Bronchial epithelial cell (primary cell): Measurements from ENCODE around the gene HMCN2. TPM values are rescaled to one million over a fixed set of nuclear protein-coding genes. Genes with fewer than 3 reads are reported as not detected.

Experiments used
- DNase-seq: peaks from one replicate; pipeline ENCODE4 v3.0.0-alpha.2; 2010; ENCODE audit warnings: low read depth
- FAIRE-seq: peaks from 2 replicates; lab custom pipeline; 2011; peaks lifted over from hg19 to GRCh38; lab: Jason Lieb, UNC
- H3K27me3 ChIP-seq: 2 replicates; pipeline ENCODE4 v1.5.1; 2011; ENCODE audit warnings: low read length; ENCODE audit not compliant: control insufficient read depth, insufficient read depth
- H3K36me3 ChIP-seq: 2 replicates; pipeline ENCODE4 v1.5.1; 2011; ENCODE audit warnings: low read length; ENCODE audit not compliant: control insufficient read depth, insufficient read depth
- H3K4me3 ChIP-seq: 2 replicates; pipeline ENCODE4 v1.5.1; 2011; ENCODE audit warnings: mild to moderate bottlenecking, low read depth, low read length, control low read depth
- total RNA-seq: library from RNA; depleted of rRNA; stranded (reverse); fragments of >200 nt; gene quantifications from 2 replicates; pipeline ENCODE4 v1.2.1, GENCODE V29; 2014
- TF ChIP-seq, protein P1 (sequence below): IDR thresholded peaks from 2 replicates; pipeline ENCODE4 v1.5.1; 2011; ENCODE audit warnings: mild to moderate bottlenecking, moderate library complexity, low read length, control low read depth, inconsistent platforms; ENCODE audit not compliant: insufficient read depth, severe bottlenecking

The HMCN2 gene
- total RNA-seq, 1 donor from 2014 or later, result under 0.01 TPM

DNA sequence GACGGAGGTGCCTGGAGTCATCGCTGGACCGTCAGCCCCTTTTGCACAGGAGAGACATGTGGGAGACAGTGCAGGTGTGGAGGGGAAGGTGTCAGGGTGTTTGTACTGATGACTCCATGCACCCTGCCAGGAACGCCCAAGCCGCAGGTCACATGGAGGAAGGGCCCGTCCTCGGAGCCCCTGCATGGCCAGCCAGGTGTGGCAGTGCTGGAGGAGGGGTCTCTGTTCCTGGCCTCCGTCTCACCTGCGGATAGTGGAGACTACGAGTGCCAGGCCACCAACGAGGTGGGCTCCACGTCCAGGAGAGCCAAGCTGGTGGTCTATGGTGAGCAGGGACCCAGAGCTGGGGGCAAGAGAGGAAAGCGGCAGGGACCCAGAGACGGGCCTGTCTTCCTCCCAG, 81.5 kb downstream of the HMCN2 start:
- TF ChIP-seq, protein P1, sequence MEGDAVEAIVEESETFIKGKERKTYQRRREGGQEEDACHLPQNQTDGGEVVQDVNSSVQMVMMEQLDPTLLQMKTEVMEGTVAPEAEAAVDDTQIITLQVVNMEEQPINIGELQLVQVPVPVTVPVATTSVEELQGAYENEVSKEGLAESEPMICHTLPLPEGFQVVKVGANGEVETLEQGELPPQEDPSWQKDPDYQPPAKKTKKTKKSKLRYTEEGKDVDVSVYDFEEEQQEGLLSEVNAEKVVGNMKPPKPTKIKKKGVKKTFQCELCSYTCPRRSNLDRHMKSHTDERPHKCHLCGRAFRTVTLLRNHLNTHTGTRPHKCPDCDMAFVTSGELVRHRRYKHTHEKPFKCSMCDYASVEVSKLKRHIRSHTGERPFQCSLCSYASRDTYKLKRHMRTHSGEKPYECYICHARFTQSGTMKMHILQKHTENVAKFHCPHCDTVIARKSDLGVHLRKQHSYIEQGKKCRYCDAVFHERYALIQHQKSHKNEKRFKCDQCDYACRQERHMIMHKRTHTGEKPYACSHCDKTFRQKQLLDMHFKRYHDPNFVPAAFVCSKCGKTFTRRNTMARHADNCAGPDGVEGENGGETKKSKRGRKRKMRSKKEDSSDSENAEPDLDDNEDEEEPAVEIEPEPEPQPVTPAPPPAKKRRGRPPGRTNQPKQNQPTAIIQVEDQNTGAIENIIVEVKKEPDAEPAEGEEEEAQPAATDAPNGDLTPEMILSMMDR, result no peak
- Histone ChIP-seq H3K27me3 (no peaks in the 10 kb centered on the region), H3K4me3 (no peak overlapping the region), H3K36me3 (no peaks in the 10 kb centered on the region)
- DNase-seq, result no peak
- FAIRE-seq, result no peak

DNA sequence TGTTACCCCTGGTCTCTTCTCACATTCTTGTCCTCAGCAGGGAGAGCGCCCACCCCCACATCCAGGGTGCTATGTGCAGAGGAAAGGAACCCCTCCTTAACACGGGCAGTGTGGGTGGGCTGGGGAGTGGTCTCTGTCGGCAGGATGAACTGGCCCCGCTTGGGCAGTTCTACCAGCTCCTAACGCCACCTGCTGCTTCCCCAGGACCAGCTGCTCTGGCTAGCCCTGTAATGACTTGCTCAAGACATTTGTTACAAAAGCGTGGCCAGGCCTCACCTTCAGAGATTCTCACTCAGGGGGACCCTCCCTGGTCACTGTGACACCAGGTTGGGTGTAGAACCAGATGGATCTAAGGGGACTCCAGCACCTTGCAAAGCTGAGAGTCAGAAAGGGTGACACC, 82.4 kb downstream of the HMCN2 start:
- H3K36me3 ChIP-seq, result no peaks in the 10 kb centered on the region
- no peak for FAIRE-seq

DNA sequence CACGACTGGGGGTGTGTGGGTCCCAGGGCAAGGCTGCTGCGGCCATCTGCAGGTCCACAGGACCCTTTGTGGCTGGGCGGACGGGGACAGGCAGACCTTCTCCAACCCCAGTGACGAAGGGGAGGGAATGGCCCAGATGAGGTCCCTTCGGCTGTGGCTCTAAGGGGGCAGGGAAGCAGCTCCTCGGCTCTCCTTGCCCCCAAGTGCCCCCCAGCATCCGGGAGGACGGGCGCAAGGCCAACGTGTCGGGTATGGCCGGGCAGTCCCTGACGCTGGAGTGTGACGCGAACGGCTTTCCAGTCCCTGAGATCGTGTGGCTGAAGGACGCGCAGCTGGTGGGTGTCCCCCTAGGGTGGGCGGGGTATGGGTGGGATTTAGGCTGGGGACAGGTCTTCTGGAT, 82.8 kb downstream of the HMCN2 start:
- no peaks in the 10 kb centered on the region for H3K36me3 ChIP-seq
- TF ChIP-seq, protein P1, result no peak
- no peak overlapping the region for H3K4me3 ChIP-seq
- DNase-seq (no peak), FAIRE-seq (no peak)
- H3K27me3 ChIP-seq, result no peaks in the 10 kb centered on the region

More for the DNA sequence above, 82.4 kb downstream of the HMCN2 start:
- no peak for DNase-seq
- Histone ChIP-seq H3K27me3 (no peaks in the 10 kb centered on the region), H3K4me3 (no peak overlapping the region)
- TF ChIP-seq, protein P1, result no peak

DNA sequence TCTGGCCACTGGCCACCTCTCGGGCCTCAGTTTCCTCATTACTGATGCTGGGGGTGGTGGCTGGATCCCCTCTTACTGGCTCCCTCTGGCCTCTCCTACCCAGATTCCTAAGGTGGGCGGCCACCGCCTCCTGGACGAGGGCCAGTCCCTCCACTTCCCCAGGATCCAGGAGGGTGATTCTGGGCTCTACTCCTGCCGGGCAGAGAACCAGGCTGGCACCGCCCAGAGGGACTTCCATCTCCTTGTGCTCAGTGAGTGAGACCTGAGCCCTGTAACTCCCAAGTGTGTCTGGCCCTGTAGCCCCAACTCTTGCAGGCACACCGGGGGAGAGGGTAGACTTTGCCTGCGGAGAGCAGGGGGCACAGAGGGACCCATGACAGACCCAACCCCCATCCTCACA, 83.3 kb downstream of the HMCN2 start:
- FAIRE-seq (no peak), DNase-seq (no peak)
- Histone ChIP-seq H3K27me3 (no peaks in the 10 kb centered on the region), H3K36me3 (no peaks in the 10 kb centered on the region), H3K4me3 (no peak overlapping the region)
- TF ChIP-seq, protein P1, result no peak

DNA sequence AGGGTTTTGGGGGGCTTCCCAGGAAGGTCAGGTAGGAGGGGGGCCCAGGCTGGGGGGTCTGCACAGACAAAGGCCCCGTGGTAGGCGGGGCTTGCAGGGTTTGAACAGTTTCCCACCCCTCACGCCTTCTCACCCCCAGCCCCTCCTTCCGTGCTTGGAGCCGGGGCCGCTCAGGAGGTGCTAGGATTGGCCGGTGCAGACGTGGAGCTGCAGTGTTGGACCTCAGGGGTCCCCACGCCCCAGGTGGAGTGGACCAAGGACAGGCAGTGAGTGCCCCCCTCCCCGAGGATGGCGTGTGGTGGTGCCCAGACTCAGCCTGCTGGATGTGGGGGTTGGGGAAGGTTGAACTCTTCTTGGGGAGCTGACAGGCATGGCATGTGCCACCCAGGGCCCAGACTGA, 83.8 kb downstream of the HMCN2 start:
- Histone ChIP-seq H3K4me3 (no peak overlapping the region), H3K36me3 (no peaks in the 10 kb centered on the region), H3K27me3 (no peaks in the 10 kb centered on the region)
- FAIRE-seq (no peak), DNase-seq (no peak)
- TF ChIP-seq, protein P1, result no peak

DNA sequence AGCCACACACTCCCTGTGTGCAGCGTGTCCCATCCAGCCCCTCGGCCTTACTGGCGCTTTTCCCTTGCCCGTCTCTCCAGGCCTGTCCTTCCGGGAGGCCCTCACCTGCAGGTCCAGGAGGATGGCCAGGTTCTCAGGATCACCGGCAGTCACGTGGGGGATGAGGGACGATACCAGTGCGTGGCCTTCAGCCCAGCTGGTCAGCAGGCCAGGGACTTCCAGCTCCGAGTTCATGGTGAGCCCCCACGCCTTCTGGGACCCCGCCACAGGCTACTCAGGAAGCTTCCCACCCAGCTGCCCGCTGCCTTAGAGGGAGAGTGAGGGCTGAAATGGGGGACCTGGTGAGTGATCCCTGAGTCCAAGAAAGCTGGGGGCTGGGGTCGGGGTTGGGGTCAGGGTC, 85.8 kb downstream of the HMCN2 start:
- TF ChIP-seq, protein P1, result no peak
- peak; percentile 32 for FAIRE-seq
- no peak for DNase-seq

More for the DNA sequence above, 85.8 kb downstream of the HMCN2 start:
- no peaks in the 10 kb centered on the region for H3K27me3 ChIP-seq
- no peak overlapping the region for H3K4me3 ChIP-seq
- no peaks in the 10 kb centered on the region for H3K36me3 ChIP-seq
